GM12891 (cell line): ENCODE results near the gene CDK5RAP2.

Experiments
- PAX5 ChIP-seq: IDR thresholded peaks from 2 replicates; pipeline ENCODE4 v1.6.1; 2011; ENCODE audit warnings: low read length, moderate library complexity, mild to moderate bottlenecking; ENCODE audit not compliant: insufficient read depth, severe bottlenecking
- POLR2A ChIP-seq: IDR thresholded peaks from 2 replicates; pipeline ENCODE4 v1.6.1; 2011; ENCODE audit warnings: low read depth, low read length, control low read depth
- POLR2AphosphoS5 ChIP-seq: IDR thresholded peaks from 2 replicates; pipeline ENCODE4 v1.6.1; 2011; ENCODE audit warnings: low read depth, low read length, control low read depth
- POU2F2 ChIP-seq: IDR thresholded peaks from 2 replicates; pipeline ENCODE4 v1.6.1; 2011; ENCODE audit warnings: low read depth, mild to moderate bottlenecking, control low read depth, low read length, moderate library complexity
- SPI1 ChIP-seq: IDR thresholded peaks from 2 replicates; pipeline ENCODE4 v1.6.1; 2011; ENCODE audit warnings: low read depth, low read length, control low read depth
- TAF1 ChIP-seq: IDR thresholded peaks from 2 replicates; pipeline ENCODE4 v1.6.1; 2011; ENCODE audit warnings: low read depth, low read length, control low read depth

- no peak for TF ChIP-seq POLR2AphosphoS5
- TF ChIP-seq POLR2A = no peak
- TF ChIP-seq TAF1 = no peak
- TF ChIP-seq PAX5 = no peak
- TF ChIP-seq POU2F2 = no peak
- no peak for TF ChIP-seq SPI1
Observed at GRCh38 chr9:120536949-120537640, 42.9 kb downstream of the CDK5RAP2 start.
